Measurements from ENCODE around the gene UBFD1.
"Not testable (repeated sequence)": the region's sequence is repeated elsewhere in the genome, so short reads cannot be mapped to it uniquely, and the experiment has no call there.

The UBFD1 gene, protein sequence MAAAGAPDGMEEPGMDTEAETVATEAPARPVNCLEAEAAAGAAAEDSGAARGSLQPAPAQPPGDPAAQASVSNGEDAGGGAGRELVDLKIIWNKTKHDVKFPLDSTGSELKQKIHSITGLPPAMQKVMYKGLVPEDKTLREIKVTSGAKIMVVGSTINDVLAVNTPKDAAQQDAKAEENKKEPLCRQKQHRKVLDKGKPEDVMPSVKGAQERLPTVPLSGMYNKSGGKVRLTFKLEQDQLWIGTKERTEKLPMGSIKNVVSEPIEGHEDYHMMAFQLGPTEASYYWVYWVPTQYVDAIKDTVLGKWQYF

DNA sequence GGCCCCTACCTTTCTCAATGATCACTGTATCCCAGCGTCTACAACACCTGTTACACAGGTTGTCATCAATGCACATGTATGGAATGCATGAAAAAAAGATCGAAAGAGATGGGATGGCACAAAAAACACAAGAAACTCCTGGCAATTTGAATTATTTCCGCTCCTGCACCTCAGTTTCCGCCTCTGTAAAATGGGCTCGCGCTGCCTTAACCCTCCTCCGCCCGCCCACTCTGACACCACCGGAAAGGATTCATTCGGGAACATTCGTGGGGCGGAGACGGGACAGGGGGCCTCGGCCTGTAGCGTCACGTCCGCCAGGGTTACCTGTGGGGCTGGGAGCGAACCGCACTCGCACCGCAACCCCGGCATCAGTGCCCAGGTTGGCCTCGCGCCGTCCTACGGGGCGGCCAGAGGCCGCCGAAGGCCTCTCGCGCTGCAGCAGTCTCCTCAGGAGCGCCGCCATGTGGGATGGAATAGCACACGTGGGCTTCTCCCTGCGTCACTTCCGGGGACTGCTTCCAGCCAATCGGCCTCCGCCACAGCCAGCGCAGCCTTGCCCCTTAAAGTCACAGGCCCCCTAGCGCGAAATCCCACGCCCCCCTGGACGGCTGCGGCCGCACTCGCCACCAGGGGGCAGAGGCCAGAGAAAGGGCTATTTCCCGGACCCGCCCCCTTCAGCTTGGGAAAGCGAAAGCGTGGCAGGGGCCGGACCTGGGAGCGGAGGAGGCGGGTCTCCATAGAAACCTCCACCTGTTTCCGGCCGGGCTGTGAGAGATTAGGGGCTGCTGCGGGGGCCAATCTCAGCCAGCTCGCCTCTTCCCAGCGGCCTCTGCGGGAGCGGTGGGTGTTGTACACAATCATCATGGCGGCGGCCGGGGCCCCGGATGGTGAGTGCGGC is at the start of gene UBFD1, which contains the start of gene EARS2:
TSS of gene UBFD1 (plus strand) at position 847 of the 898 bp plus-strand sequence. CDS start at position 863, 16 bp downstream.
TSS of gene EARS2 (minus strand) at position 470 of the 898 bp plus-strand sequence. CDS start at position 463, 7 bp downstream.
- peak; percentile 99 for DNase-seq

DNA sequence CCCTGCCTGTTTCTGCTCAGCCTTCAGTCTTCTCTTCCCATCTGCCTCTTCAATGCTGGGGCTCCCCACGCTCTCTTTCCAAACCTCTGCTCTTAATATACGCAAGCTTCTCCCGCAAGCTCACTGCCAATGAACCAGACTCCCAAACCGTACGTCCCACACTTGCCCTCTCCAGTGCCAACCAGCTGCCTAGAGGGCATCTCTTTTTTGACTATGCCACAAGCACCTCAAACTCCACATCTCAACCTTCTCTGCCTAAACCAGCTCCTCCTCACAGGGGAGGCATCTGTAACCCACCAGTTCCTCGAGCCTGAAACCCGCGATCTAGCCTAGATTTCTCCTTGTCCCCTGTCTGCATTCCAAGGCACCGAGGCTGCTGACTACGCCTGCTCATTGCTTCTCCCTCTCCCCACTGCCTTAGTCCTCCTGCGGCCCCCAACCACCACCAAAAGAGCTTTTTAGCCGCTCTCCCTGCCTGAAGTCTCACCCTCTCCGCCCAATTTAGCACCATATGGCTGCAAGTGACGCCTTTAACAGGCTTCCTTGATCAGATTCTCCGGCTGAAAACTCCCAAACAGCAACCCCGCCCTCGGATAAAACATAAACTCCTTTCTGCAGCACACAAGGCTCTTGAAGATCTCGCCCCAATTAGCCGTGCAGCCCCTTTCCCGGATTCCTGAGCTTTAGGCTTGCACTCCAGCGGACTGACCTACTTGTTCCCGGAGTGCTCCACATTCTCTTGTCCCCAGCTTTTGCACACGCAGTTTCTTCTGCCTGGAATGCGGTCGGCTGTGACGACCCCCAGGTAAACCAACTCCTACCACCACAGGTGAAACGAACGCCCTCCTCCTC is 48.7 kb upstream of the UBFD1 start:
- DNase-seq = no peak

DNA sequence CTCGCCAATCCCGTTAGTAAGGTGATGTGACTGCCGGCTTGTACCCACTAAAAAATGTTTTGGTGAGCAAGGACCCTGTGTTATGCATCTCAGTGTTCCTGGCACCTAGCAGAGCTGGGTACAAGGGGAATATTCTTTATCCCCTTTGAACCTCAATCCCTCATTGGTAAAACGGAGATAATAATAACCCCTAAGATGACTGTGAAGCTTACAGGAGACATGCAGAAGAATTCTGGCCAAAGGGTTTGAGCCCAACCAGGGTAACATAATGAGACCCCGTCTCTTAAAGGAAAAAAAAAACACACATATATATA is 48.1 kb upstream of the UBFD1 start:
- no peak for DNase-seq

DNA sequence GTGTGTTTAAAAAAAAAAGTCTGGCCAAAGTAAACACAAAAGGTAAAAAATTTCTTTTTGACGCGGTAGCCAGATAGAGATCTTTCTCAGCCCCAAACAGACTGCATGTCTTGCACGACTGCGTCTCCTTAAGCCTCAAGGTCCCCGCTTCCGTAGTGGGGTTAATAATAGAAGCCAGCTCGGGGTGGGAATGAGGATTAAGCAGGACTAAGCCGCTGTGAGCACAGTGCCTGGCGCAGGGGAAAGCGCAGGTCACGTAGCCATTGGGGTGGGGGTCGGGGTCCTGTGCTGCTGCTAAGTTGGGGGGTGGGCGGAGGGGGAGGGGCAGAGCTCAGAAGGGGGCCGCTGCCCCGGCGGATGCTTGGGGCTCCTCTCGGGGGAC is 47.8 kb upstream of the UBFD1 start:
- no peak for DNase-seq

DNA sequence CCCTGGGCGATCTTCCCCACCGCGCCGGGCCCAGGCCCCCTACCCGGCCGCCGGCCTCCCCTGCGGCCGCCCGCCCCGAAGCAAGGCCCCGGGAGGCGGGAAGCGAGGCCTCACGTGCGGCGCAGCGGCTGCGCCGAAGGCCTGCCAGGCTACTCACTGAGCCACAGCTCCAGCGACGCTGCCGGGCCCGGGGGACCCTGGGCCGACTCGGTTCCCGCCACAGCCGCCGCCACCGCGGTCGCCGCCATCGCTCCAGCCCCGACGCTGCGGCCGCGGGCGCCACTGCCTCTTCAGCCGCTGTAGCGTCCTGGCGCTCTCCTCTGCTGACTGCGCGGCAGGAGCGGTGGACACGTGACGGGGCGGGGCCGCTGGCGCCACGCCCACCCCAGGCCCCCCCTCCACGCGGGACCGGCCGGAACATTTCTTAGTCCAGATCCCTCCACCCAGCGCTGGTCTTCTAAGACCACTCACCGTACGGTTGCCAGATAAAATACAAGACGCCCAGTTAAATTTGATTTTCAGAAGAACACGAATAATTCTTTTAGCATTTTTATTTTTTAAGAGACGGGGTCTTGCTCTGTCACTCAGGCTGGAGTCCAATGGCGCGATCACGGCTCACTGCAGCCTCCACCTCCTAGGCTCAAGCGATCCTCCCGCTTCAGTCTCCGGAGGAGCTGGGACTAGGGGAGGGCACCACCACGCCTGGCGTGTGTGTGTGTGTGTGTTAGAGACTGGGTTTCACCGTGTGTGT is 47.2 kb upstream of the UBFD1 start, which contains the start of gene GGA2:
TSS of gene GGA2 (minus strand) at position 331 of the 751 bp plus-strand sequence. CDS start at position 248, 83 bp downstream.
- DNase-seq = peak; percentile 13

DNA sequence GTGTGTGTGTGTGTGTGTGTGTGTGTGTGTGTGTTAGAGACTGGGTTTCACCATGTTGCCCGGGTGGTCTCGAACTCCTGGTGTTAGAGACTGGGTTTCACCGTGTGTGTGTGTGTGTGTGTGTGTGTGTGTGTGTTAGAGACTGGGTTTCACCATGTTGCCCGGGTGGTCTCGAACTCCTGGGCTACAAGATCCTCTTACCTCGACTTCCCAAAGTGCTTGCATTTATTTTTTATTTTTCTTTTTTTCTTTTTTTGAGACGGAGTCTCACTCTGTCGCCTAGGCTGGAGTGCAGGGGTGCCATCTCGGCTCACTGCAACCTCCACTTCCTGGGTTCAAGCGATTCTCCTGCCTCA is 46.6 kb upstream of the UBFD1 start:
- not testable (repeated sequence) for DNase-seq

DNA sequence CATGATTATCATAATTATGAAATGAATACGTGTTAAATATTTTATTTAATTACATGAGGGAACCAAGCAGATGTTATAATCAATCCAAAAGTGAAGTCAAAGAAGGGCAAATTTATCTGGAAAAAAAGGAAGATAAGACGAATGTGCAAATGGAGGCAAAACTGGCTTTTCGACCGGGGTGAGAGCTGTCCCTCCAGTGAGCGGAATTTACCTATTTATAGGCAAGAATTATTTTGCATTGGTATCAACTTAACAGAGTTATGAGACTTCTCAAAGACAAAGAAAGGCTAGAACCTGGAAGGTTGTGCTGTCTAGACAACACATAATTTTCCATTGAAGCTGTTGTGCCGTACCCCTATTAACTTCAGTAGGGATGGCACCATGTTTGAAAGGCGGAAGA is 45.8 kb upstream of the UBFD1 start:
- DNase-seq = no peak

DNA sequence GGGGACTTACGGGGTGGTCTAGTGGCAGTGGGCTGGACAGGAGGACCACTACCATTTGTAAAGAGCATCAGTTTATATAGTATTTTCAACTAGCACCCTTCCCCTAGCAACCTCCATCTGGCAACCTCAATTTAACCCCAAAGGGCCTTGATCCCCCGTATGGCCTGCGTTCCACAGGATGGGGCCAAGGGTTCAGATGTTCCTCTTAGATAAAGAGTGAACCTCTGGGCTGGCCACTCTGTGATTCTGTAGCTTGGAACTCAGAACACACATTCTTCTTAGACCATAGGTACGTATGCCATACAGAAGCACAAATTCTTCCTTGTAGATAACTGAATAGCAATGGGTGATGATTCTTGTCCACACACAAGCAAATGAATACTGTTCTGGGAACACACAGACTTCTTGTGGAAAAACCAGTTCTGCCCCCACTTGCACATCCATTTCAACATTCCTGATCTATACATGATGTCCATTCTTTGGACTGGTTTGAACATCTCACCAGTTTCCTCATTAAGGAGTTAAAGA is 45.3 kb upstream of the UBFD1 start:
- DNase-seq = no peak

DNA sequence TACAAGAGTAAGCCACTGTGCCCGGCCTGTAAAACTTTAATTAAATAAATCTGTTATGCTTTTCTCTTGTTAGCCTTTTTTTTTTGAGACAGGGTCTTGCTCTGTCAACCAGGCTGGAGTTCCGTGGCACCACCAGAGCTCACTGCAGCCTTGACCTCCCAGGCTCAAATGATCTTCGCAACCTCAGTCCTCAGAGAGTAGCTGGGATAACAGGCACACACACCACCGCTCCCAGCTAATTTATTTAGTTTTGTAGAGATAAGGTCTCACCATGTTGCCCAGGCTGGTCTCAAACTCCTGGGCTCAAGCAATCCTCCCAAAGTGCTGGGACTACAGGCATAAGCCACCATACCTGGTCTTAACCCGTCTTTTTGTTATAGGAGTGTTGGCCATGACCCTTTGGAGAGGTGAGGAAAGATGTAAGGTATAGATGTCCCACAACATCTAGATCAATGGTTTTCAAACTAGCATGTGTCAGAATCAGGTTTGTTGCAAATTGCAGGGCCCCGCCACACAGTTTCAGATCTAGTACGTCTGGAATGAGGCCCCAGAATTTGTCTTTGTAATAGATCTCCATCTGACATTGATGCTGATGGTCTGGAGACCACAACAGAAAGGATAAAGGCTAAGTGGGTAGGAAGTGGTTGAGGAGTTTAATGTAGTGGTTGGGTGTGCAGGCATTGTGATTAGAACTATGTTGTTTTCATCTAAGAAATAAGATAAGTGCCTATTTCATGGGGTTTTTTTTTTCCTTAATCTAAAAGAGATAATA is 43.0 kb upstream of the UBFD1 start:
- no peak for DNase-seq

DNA sequence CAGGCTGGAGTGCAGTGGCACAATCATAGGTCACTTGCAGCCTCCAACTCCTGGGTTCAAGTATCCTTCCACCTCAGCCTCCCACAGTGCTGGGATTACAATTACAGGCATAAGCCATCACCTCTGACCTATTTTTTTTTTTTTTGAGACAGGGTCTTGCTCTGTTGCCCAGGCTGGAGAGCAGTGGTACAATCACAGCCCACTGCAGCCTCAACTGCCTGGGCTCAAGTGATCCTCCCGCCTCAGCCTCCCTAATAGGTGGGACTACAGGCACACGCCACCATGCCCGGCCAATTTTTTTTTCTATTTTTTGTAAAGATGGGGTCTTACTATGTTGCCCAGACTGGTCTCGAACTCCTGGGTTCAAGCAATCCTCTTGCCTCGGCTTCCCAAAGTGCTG is 41.6 kb upstream of the UBFD1 start:
- DNase-seq = no peak

DNA sequence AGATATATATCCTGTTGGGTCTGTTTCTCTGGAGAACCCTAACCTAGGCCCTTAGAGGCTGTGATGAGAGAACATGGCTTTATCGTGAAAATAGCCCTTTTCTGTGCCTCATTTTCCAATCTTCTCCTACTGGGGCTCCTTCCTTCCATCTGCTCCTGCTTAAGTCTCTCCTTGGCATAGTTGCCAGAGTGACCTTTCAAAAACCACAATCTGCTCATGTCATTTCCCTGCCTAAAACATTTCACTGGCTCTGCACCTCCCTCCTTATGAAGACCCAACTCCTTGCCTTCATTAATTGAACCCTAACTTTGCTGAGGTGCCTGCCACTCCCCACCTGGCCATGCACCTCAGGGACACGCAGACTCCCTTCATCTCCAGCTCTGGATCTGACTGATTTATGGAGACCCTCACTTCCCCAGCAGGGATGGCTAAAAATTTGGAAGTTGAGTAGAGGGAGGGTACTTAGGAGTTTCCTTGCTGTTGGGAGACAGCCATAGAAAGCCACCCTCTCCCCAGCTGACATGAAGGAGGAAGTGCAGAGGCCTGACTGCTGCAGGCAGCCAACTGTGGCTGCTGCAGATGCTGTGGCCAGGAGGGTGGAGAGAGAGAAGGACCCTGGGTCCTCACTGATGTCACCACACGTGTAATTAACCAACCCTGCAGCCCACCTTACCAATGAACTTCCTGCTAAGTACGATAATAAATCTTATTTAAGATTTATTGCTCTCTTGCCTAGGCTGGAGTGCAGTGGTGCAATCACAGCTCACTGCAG is 41.0 kb upstream of the UBFD1 start:
- DNase-seq = no peak

DNA sequence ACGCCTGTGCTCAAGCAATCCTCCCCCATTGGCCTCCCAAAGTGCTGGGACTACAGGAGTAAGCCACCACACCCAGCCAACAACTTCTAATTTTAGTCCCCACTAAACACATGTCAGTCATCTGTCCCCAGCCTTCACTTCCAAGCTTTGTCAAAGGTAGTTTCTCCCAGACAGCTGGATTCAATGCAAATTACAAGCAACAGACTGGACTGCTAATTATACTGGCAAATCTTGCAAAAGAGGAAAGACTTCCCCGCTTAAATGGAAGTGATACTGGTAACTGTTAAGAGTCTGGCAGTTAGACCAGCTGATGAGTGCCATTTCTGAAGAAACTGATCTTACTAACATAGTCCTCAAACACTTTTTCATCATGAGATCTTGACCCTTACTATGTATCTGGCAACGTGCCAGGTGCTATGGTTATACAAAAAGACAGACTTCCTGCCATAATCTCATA is 39.1 kb upstream of the UBFD1 start:
- no peak for DNase-seq

DNA sequence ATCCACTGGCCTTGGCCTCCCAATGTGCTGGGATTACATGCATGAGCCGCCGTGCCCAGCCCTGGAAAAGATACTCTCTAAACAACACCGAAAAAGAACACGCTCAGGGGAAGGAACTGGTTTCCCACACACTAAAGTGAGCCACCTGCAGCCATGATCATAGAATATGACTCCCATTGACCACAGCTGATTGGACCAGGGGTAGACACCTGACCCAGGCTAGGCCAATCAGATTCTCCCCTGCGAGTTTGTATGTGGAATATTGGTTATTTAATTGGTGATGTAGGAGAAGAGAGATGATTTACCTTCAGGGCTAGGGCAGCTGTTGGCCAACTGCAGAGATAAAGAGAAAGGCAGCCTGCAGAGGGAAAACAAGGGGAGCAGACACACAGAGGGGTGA is 38.2 kb upstream of the UBFD1 start:
- DNase-seq = no peak

DNA sequence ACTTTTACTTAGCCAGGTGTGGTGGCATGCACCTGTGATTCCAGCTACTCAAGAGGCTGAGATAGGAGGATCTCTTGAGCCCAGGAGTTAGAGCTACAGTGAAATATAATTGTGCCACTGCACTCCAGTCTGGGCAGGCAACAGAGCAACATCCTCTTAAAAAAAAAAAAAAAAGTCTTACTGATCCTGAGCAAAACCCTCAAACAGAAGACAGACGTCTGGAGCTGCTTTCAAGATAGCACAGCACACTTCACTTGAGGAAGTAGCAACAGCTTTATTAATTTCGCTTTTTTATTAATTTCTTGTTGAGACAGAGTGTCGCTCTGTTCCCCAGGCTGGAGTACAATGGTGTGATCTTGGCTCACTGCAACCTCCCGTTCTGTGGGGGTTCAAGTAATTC is 37.0 kb upstream of the UBFD1 start:
- no peak for DNase-seq

DNA sequence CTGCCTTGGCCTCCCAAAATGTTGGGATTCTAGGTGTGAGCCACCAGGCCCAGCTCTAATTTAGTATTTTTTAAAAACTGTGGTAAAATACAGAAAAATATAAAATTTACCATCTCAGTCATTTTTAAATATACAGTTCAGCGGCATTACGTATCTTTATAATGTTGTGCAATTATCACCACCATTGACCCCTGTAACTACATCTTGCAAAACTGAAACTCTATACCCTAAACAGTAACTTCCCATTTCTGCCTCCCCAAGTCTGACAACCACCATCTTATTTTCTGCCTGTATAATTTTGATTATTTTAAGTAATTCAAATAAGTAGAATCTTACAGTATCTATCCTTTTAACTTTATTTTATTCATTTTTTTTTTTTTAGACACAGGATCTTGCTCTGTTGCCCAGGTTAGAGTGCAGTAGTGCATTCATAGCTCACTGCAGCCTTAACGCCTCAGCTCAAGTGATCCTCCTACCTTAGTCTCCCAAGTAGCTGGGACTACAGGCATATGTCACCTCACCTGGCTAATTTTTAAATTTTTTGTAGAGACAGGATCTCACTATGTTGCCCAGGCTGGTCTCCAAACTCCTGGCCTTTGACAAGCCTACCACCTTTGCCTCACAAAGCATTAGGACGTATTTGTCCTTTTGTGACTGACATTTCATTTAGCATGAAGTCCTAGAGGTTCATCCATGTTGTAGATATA is 36.3 kb upstream of the UBFD1 start:
- DNase-seq = no peak

DNA sequence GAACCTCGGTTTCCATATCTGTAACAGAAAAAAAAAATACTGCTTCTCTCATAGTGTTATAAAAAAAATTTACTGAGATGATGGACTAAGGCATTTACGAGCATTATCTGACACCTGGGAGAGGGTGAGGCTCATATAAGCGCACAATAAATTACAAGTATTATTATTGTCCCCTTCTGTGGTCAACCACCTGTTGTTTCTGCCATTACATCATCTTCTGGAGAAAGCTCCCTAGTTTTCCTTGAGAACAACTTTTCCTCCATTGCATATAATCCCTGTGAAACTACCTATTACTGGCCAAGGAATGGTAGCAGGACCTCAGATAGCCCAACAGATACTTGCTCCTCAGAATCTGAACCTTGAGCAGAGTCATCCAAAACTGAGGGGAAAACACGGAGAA is 35.6 kb upstream of the UBFD1 start:
- DNase-seq = no peak

DNA sequence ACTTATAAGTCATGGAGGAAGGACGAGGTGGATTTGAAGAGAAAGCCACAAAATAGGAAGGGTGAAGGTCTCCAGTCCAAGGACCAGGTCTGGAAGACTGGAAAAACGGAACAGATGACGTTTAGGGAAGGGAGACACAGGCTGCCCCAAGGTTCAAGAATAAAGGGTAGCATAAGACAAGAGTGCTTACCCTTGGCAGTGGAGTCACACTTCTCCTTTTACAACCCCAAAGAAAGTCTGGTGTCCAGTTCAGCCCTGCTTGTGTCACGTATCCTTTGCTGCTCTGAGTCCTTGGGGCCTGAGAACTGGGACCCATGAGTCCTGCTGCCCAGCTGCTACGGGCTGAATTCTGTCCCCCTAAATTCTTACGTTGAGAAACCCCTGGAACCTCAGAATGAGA is 34.2 kb upstream of the UBFD1 start:
- no peak for DNase-seq

DNA sequence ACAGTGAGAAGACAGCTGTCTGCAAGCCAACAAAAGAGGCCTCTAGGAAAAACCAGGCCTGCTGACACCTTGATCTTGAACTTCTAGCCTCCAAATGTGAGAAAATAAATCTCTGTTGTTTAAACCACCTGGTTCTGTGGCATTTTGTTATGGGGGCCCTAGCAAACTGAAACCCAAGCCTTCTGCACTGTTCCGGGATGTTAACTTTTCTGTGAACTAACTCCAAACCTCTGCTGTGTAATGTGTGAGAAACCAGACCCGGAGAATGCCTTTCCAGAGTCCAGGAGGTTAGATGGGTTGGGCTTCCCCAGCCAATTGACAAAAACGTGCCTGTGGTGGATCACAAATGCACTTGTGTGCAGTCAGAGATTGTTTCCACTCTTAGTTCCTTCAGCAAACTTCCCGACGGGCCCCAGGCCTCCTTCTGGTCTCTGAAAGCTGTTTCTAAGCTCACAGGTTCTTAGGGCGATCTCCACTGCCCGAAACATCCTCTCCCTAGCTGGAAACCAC is 33.6 kb upstream of the UBFD1 start:
- no peak for DNase-seq

DNA sequence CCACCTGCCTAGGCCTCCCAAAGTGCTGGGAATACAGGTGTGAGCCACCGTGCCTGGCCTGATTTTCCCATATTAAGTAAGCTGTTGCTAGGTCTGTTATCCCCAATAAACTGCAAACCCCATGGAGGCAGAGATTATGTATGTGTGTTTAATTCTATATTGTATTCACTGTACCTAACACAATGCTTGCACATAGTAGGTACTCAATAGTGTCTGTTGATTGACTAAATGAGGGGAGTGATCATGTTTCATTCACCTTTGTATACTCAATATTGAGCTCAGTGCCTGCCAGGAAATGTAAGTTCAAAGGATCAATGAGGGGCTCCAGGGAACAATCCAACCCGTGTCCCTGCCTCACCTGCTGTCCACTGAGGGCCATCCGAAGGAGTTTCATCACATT is 32.6 kb upstream of the UBFD1 start:
- no peak for DNase-seq

All from amniotic stem cell (primary cell).